Measurements from ENCODE around the gene GET4.

DNA sequence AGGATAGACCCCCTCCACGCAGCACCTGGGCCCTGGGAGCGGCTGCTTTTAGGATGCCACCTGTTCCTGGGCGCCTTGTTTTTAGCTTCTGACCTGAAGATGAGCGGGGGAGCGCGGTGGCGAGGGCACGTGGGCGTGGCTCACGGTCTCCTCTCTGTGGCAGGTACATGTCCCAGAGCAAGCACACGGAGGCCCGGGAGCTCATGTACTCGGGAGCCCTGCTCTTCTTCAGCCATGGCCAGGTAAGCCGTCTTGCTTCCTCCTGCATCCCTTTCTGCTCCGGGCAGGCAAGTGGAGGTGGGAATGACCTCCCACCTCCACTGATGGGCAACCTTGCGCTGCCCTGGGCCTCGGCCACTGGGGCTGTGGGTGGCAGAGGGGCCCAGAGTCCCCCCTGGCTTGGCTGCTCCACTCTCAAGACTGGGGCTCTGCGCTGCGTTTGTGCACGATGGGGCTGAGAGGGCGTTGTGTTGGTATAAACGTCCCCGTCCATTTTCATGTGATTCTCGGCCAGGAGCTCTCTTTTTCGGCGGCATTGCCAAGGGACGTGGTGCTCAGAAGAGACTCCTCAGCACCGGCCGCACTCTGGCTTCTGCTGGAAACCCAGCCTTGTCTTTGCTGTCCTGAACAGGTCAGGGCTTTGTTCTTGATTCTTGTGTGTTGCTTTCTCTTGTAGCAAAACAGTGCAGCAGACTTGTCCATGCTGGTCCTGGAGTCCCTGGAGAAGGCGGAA is 9.7 kb downstream of the GET4 start:
- TF ChIP-seq POLR2A (IDR thresholded peaks at IDR 0.05; ENCODE audit: borderline replicate concordance, extremely low read depth, insufficient read depth, insufficient read length) (no peak), SRF (IDR thresholded peaks at IDR 0.05; ENCODE audit: low read depth) (no peak), EZH2 (IDR thresholded peaks at IDR 0.05) (no peak), ATF3 (IDR thresholded peaks at IDR 0.05) (no peak), JUND (IDR thresholded peaks at IDR 0.05) (no peak), RAD21 (IDR thresholded peaks at IDR 0.05; ENCODE audit: low read depth) (no peak), EGR1 (IDR thresholded peaks at IDR 0.05; ENCODE audit: low read depth) (no peak), SP1 (IDR thresholded peaks at IDR 0.05; ENCODE audit: low read depth) (no peak), CEBPB (IDR thresholded peaks at IDR 0.05; ENCODE audit: low read depth) (no peak)
- TF ChIP-seq, protein P1, sequence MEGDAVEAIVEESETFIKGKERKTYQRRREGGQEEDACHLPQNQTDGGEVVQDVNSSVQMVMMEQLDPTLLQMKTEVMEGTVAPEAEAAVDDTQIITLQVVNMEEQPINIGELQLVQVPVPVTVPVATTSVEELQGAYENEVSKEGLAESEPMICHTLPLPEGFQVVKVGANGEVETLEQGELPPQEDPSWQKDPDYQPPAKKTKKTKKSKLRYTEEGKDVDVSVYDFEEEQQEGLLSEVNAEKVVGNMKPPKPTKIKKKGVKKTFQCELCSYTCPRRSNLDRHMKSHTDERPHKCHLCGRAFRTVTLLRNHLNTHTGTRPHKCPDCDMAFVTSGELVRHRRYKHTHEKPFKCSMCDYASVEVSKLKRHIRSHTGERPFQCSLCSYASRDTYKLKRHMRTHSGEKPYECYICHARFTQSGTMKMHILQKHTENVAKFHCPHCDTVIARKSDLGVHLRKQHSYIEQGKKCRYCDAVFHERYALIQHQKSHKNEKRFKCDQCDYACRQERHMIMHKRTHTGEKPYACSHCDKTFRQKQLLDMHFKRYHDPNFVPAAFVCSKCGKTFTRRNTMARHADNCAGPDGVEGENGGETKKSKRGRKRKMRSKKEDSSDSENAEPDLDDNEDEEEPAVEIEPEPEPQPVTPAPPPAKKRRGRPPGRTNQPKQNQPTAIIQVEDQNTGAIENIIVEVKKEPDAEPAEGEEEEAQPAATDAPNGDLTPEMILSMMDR (IDR thresholded peaks at IDR 0.05 in 2 of 3, conservative IDR thresholded peaks at IDR 0.05 in 1 of 3; ENCODE audit: borderline replicate concordance in 1 of 3, insufficient read depth in 1 of 3, low read depth in 2 of 3, low read length in 2 of 3), result no peak
- TF ChIP-seq, protein P2, sequence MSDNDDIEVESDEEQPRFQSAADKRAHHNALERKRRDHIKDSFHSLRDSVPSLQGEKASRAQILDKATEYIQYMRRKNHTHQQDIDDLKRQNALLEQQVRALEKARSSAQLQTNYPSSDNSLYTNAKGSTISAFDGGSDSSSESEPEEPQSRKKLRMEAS (IDR thresholded peaks at IDR 0.05), result no peak
